Neural crest cell (in vitro differentiated cells): ENCODE measurements around the gene PIK3R2. TPM values are rescaled to one million over a fixed set of nuclear protein-coding genes. Genes with fewer than 3 reads are reported as not detected.

Experiments
- DNase-seq: peaks from one replicate; pipeline ENCODE4 v3.0.0; 2021; ENCODE audit warnings: low read depth, mixed read lengths, low spot score
- H3K27ac Mint-ChIP-seq: one replicate; pipeline ENCODE4 v1.8.0; 2021; ENCODE audit warnings: mild to moderate bottlenecking, mixed read lengths; ENCODE audit not compliant: unreplicated experiment
- H3K27me3 Mint-ChIP-seq: 2 replicates; pipeline ENCODE4 v1.8.0; 2021; ENCODE audit warnings: low read depth, mild to moderate bottlenecking, mixed read lengths
- H3K36me3 Mint-ChIP-seq: 2 replicates; pipeline ENCODE4 v1.8.0; 2021; ENCODE audit warnings: low read depth, mild to moderate bottlenecking, mixed read lengths
- H3K4me1 Mint-ChIP-seq: 2 replicates; pipeline ENCODE4 v1.8.0; 2021; ENCODE audit warnings: mixed read lengths
- H3K4me3 Mint-ChIP-seq: one replicate; pipeline ENCODE4 v1.8.0; 2021; ENCODE audit warnings: mild to moderate bottlenecking, mixed read lengths
- H3K9me3 Mint-ChIP-seq: 2 replicates; pipeline ENCODE4 v1.8.0; 2021; ENCODE audit warnings: mixed read lengths
- CTCF ChIP-seq: fragments of 200-600 bp; sonication (generic); conservative IDR thresholded peaks from 2 replicates; pipeline ENCODE4 v1.5.0; 2021; ENCODE audit warnings: antibody characterized with exemption, mild to moderate bottlenecking
- total RNA-seq: library from RNA; stranded (reverse); gene quantifications from 2 replicates; pipeline ENCODE4 v1.2.1, GENCODE V29; 2021

Gene PIK3R2
- total RNA-seq, 1 donor from 2014 or later: 72.5 TPM

- H3K27me3 Mint-ChIP-seq: no peaks in the 10 kb centered on the region
- DNase-seq: no peak
- H3K9me3 Mint-ChIP-seq: no peaks in the 10 kb centered on the region
- TF ChIP-seq CTCF: no peak
- H3K36me3 Mint-ChIP-seq: no peaks in the 10 kb centered on the region
- no peak overlapping the region for H3K27ac Mint-ChIP-seq
- H3K4me1 Mint-ChIP-seq: peaks cover 28% of the 10 kb centered on the region
- H3K4me3 Mint-ChIP-seq: peak overlapping the region; percentile 79
Measured at GRCh38 chr19:18120127-18120526, 32.8 kb upstream of the PIK3R2 start.

GRCh38 chr19:18121166-18121565 lies 31.8 kb upstream of the PIK3R2 start:
- no peak for TF ChIP-seq CTCF
- Mint-ChIP-seq H3K9me3 (no peaks in the 10 kb centered on the region), H3K27ac (no peak overlapping the region), H3K36me3 (no peaks in the 10 kb centered on the region), H3K27me3 (no peaks in the 10 kb centered on the region), H3K4me1 (peaks cover 28% of the 10 kb centered on the region), H3K4me3 (no peak overlapping the region)
- DNase-seq: no peak

GRCh38 chr19:18122424-18122823 lies 30.5 kb upstream of the PIK3R2 start:
- H3K9me3 Mint-ChIP-seq: no peaks in the 10 kb centered on the region
- TF ChIP-seq CTCF: no peak
- H3K27ac Mint-ChIP-seq: no peak overlapping the region
- H3K4me3 Mint-ChIP-seq: no peak overlapping the region
- no peaks in the 10 kb centered on the region for H3K36me3 Mint-ChIP-seq
- no peaks in the 10 kb centered on the region for H3K27me3 Mint-ChIP-seq
- H3K4me1 Mint-ChIP-seq: peaks cover 22% of the 10 kb centered on the region
- no peak for DNase-seq

- no peaks in the 10 kb centered on the region for H3K9me3 Mint-ChIP-seq
- H3K36me3 Mint-ChIP-seq: no peaks in the 10 kb centered on the region
- H3K4me3 Mint-ChIP-seq: no peak overlapping the region
- no peak overlapping the region for H3K27ac Mint-ChIP-seq
- peaks cover 19% of the 10 kb centered on the region for H3K4me1 Mint-ChIP-seq
- H3K27me3 Mint-ChIP-seq: no peaks in the 10 kb centered on the region
- no peak for DNase-seq
- TF ChIP-seq CTCF: no peak
Measured at GRCh38 chr19:18122860-18123795, 29.8 kb upstream of the PIK3R2 start.

- no peak overlapping the region for H3K27ac Mint-ChIP-seq
- no peaks in the 10 kb centered on the region for H3K36me3 Mint-ChIP-seq
- H3K4me3 Mint-ChIP-seq: no peak overlapping the region
- peaks cover 14% of the 10 kb centered on the region for H3K4me1 Mint-ChIP-seq
- TF ChIP-seq CTCF: no peak
- H3K27me3 Mint-ChIP-seq: no peaks in the 10 kb centered on the region
- no peaks in the 10 kb centered on the region for H3K9me3 Mint-ChIP-seq
- no peak for DNase-seq
Measured at GRCh38 chr19:18123819-18124218, 29.1 kb upstream of the PIK3R2 start.
